Measurements from ENCODE around the gene LPAR1.

LPAR1 gene

GRCh38 chr9:110886832-110887231, 151.4 kb downstream of the LPAR1 start:
- DNase-seq (ENCODE audit: extremely low spot score): no peak
- ChIA-PET POLR2A (no interaction called here), CTCF (interaction anchor here (1.1 kb wide), 1 partner anchor 65 kb away, joined by 3 read pairs; no protein-coding TSS in a partner anchor)
- TF ChIP-seq, protein P1, sequence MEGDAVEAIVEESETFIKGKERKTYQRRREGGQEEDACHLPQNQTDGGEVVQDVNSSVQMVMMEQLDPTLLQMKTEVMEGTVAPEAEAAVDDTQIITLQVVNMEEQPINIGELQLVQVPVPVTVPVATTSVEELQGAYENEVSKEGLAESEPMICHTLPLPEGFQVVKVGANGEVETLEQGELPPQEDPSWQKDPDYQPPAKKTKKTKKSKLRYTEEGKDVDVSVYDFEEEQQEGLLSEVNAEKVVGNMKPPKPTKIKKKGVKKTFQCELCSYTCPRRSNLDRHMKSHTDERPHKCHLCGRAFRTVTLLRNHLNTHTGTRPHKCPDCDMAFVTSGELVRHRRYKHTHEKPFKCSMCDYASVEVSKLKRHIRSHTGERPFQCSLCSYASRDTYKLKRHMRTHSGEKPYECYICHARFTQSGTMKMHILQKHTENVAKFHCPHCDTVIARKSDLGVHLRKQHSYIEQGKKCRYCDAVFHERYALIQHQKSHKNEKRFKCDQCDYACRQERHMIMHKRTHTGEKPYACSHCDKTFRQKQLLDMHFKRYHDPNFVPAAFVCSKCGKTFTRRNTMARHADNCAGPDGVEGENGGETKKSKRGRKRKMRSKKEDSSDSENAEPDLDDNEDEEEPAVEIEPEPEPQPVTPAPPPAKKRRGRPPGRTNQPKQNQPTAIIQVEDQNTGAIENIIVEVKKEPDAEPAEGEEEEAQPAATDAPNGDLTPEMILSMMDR (IDR thresholded peaks at IDR 0.05; ENCODE audit: control extremely low read depth, extremely low read depth, low read depth, missing control alignments): no peak

DNA sequence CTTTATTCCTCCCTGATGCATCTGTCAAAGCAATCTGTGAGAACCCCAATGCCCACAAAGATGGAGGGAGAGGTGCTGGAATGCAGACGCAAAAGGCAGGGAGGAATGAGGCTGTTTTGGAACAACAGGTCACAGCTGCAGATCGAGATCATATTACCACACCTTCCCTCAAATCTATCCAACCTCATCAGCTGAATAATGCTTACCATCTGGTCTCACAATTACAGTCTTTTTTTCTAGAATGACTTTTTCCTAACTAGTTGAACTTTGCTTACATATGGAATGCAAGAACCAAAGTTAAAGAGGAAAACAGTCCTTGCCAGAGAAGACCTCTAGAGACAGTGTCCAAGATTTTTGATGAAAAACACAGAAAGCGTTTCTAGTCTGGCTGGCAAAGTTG, 158.1 kb downstream of the LPAR1 start:
- TF ChIP-seq, protein P1 (IDR thresholded peaks at IDR 0.05; ENCODE audit: control extremely low read depth, extremely low read depth, low read depth, missing control alignments): no peak
- CTCF ChIA-PET: interaction anchor here (1.4 kb wide), 1 partner anchor 15 kb away, joined by 4 read pairs; no protein-coding TSS in a partner anchor
- POLR2A ChIA-PET: no interaction called here
- DNase-seq (ENCODE audit: extremely low spot score): no peak

DNA sequence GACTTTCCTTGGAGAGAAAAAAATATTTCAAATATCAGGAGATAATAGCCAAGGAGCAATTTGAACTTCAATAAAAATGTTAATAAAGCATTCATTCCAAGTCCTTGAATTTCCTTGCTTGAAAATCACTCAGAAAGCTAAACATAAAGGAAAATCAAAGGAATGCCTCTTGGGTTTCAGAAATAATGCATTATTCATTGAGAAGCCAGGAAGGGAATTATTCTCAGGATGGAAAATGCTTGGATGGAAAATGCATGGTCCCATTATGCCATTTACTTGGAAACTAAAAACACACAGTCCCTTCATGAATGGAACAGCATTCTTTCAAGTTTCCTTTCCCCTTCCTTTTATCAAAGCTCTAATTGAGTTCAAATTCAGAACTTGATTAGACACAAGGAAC, 160.9 kb downstream of the LPAR1 start:
- TF ChIP-seq, protein P1 (IDR thresholded peaks at IDR 0.05; ENCODE audit: control extremely low read depth, extremely low read depth, low read depth, missing control alignments): no peak
- DNase-seq (ENCODE audit: extremely low spot score): no peak
- CTCF ChIA-PET: interaction anchor here (1.8 kb wide), 1 partner anchor 14 kb away, joined by 3 read pairs; no protein-coding TSS in a partner anchor
- POLR2A ChIA-PET: no interaction called here

DNA sequence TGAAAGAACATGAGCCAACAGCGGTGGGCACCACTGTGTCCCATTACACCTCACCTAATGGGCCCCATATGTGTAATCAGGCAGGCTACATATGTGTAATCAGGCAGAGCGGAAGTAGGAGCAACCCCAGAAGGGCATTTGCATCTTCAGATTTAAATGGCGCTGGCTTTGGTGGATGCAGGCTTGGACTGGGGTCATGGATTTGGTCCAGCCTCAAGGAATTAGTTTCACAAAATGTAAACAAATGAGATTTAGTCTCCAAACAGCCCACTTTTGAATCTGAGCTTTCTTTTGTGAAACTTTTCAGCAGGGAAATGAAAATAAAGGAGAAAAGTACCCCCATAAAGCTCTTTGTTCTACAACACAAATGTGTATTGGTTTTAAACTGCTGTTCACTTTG, 161.3 kb downstream of the LPAR1 start:
- ChIA-PET CTCF (interaction anchor here (1.8 kb wide), 1 partner anchor 14 kb away, joined by 3 read pairs; no protein-coding TSS in a partner anchor), POLR2A (no interaction called here)
- TF ChIP-seq, protein P1 (IDR thresholded peaks at IDR 0.05; ENCODE audit: control extremely low read depth, extremely low read depth, low read depth, missing control alignments): no peak
- DNase-seq (ENCODE audit: extremely low spot score): no peak

- ChIA-PET CTCF (no interaction called here), POLR2A (no interaction called here)
- TF ChIP-seq, protein P1 (IDR thresholded peaks at IDR 0.05; ENCODE audit: control extremely low read depth, extremely low read depth, low read depth, missing control alignments): peak; percentile 28
- DNase-seq (ENCODE audit: extremely low spot score): peak; percentile 27
Observed at GRCh38 chr9:110874963-110875674, 163.2 kb downstream of the LPAR1 start.

- ChIA-PET POLR2A (no interaction called here), CTCF (interaction anchor here (1.0 to 2.2 kb wide), 2 partner anchors 10 to 12 kb away, joined by 3 to 7 read pairs; no protein-coding TSS in a partner anchor)
- no peak for DNase-seq (ENCODE audit: extremely low spot score)
- TF ChIP-seq, protein P1 (IDR thresholded peaks at IDR 0.05; ENCODE audit: control extremely low read depth, extremely low read depth, low read depth, missing control alignments): no peak
Observed at GRCh38 chr9:110872920-110873319, 165.3 kb downstream of the LPAR1 start.

Measured in GM10248 (cell line).